Measurements from ENCODE around the gene NXT1. TPM values are rescaled to one million over a fixed set of nuclear protein-coding genes. Genes with fewer than 3 reads are reported as not detected.

Gene NXT1
- total RNA-seq, 2 experiments from 2014 or later, result 34.4 to 35.5 TPM

GRCh38 chr20:23370873-23371272 lies 20.3 kb downstream of the NXT1 start:
- H3K36me3 Mint-ChIP-seq (ENCODE audit: low read depth), result peaks cover 46% of the 10 kb centered on the region
- ChIA-PET CTCF (interaction anchor here (0.8 to 1.2 kb wide), 2 partner anchors 9 to 21 kb away, joined by 3 to 8 read pairs; no protein-coding TSS in a partner anchor), POLR2A (no interaction called here)
- no peak overlapping the region for H3K27ac Mint-ChIP-seq
- intact Hi-C loops (cut with DNase I, micrococcal nuclease), result no loop called here
- DNase-seq, result no peak
- no peaks in the 10 kb centered on the region for H3K27me3 Mint-ChIP-seq
- peaks cover 29% of the 10 kb centered on the region for H3K4me1 Mint-ChIP-seq
- ATAC-seq, result no peak
- H3K4me3 Mint-ChIP-seq, result no peak overlapping the region
- H3K9me3 Mint-ChIP-seq (ENCODE audit: low read depth), result no peaks in the 10 kb centered on the region

- H3K4me1 Mint-ChIP-seq, result peaks cover 23% of the 10 kb centered on the region
- POLR2A ChIA-PET, result no interaction called here
- H3K27me3 Mint-ChIP-seq, result no peaks in the 10 kb centered on the region
- intact Hi-C loops (cut with DNase I, micrococcal nuclease), result no loop called here
- ATAC-seq (no peak), DNase-seq (no peak)
- CTCF ChIA-PET, result no interaction called here
- H3K9me3 Mint-ChIP-seq (ENCODE audit: low read depth), result no peaks in the 10 kb centered on the region
- H3K36me3 Mint-ChIP-seq (ENCODE audit: low read depth), result peaks cover 48% of the 10 kb centered on the region
- H3K27ac Mint-ChIP-seq, result no peak overlapping the region
- H3K4me3 Mint-ChIP-seq, result no peak overlapping the region
These were observed 20.9 kb downstream of the NXT1 start for GRCh38 chr20:23371496-23371895.

GRCh38 chr20:23374441-23374840 lies 23.9 kb downstream of the NXT1 start:
- DNase-seq (no peak), ATAC-seq (no peak)
- Mint-ChIP-seq H3K4me1 (peaks cover 5% of the 10 kb centered on the region), H3K9me3 (ENCODE audit: low read depth) (no peaks in the 10 kb centered on the region), H3K27me3 (no peaks in the 10 kb centered on the region), H3K27ac (no peak overlapping the region), H3K36me3 (ENCODE audit: low read depth) (peaks cover 51% of the 10 kb centered on the region), H3K4me3 (no peak overlapping the region)
- ChIA-PET POLR2A (no interaction called here), CTCF (interaction anchor here (0.9 to 1.5 kb wide), 2 partner anchors 8 to 24 kb away, joined by 3 to 5 read pairs; partner anchors contain the start of gene NXT1)
- intact Hi-C loops (cut with DNase I, micrococcal nuclease), result no loop called here

GRCh38 chr20:23375827-23376226 lies 25.2 kb downstream of the NXT1 start:
- DNase-seq (no peak), ATAC-seq (peak; percentile 55)
- Mint-ChIP-seq H3K4me1 (peaks cover 5% of the 10 kb centered on the region), H3K27me3 (no peaks in the 10 kb centered on the region), H3K27ac (peak overlapping the region; percentile 10), H3K4me3 (no peak overlapping the region), H3K36me3 (ENCODE audit: low read depth) (peaks cover 43% of the 10 kb centered on the region), H3K9me3 (ENCODE audit: low read depth) (no peaks in the 10 kb centered on the region)
- ChIA-PET CTCF (interaction anchor here (1.5 kb wide), 1 partner anchor 26 kb away, joined by 5 read pairs; the partner anchor contains the start of gene NXT1), POLR2A (no interaction called here)
- intact Hi-C loops (cut with DNase I, micrococcal nuclease), result no loop called here

- H3K27ac Mint-ChIP-seq, result no peak overlapping the region
- intact Hi-C loops (cut with DNase I, micrococcal nuclease), result no loop called here
These were observed 29.2 kb downstream of the NXT1 start for GRCh38 chr20:23379772-23380171.

GRCh38 chr20:23381876-23382275 lies 31.3 kb downstream of the NXT1 start:
- Mint-ChIP-seq H3K4me1 (peaks cover 2% of the 10 kb centered on the region), H3K4me3 (no peak overlapping the region)
- POLR2A ChIA-PET, result no interaction called here

More at GRCh38 chr20:23379772-23380171, 29.2 kb downstream of the NXT1 start:
- no peaks in the 10 kb centered on the region for H3K27me3 Mint-ChIP-seq
- H3K9me3 Mint-ChIP-seq (ENCODE audit: low read depth), result no peaks in the 10 kb centered on the region
- DNase-seq, result no peak
- peaks cover 7% of the 10 kb centered on the region for H3K4me1 Mint-ChIP-seq
- H3K36me3 Mint-ChIP-seq (ENCODE audit: low read depth), result peaks cover 45% of the 10 kb centered on the region
- POLR2A ChIA-PET, result no interaction called here
- H3K4me3 Mint-ChIP-seq, result no peak overlapping the region
- ATAC-seq, result no peak
- CTCF ChIA-PET, result interaction anchor here (1.3 to 1.7 kb wide), 2 partner anchors 9 to 12 kb away, joined by 6 to 8 read pairs; no protein-coding TSS in a partner anchor

GRCh38 chr20:23386304-23387117 lies 35.9 kb downstream of the NXT1 start:
- Mint-ChIP-seq H3K4me3 (no peak overlapping the region), H3K4me1 (peaks cover 2% of the 10 kb centered on the region), H3K36me3 (ENCODE audit: low read depth) (peaks cover 41% of the 10 kb centered on the region), H3K27ac (no peak overlapping the region), H3K27me3 (no peaks in the 10 kb centered on the region), H3K9me3 (ENCODE audit: low read depth) (no peaks in the 10 kb centered on the region)
- ChIA-PET POLR2A (interaction anchor here (0.5 kb wide), 1 partner anchor 18 kb away, joined by 3 read pairs; no protein-coding TSS in a partner anchor), CTCF (no interaction called here)
- ATAC-seq (no peak), DNase-seq (no peak)
- intact Hi-C loops (cut with DNase I, micrococcal nuclease), result no loop called here

More at GRCh38 chr20:23381876-23382275, 31.3 kb downstream of the NXT1 start:
- Mint-ChIP-seq H3K36me3 (ENCODE audit: low read depth) (peaks cover 41% of the 10 kb centered on the region), H3K27ac (no peak overlapping the region), H3K9me3 (ENCODE audit: low read depth) (no peaks in the 10 kb centered on the region), H3K27me3 (no peaks in the 10 kb centered on the region)
- intact Hi-C loops (cut with DNase I, micrococcal nuclease), result no loop called here
- CTCF ChIA-PET, result no interaction called here
- ATAC-seq, result no peak
- no peak for DNase-seq

GRCh38 chr20:23387118-23387443 lies 36.5 kb downstream of the NXT1 start:
- Mint-ChIP-seq H3K4me1 (peaks cover 2% of the 10 kb centered on the region), H3K27me3 (no peaks in the 10 kb centered on the region), H3K9me3 (ENCODE audit: low read depth) (no peaks in the 10 kb centered on the region), H3K4me3 (no peak overlapping the region), H3K27ac (no peak overlapping the region), H3K36me3 (ENCODE audit: low read depth) (peaks cover 40% of the 10 kb centered on the region)
- ATAC-seq (no peak), DNase-seq (no peak)
- ChIA-PET POLR2A (no interaction called here), CTCF (no interaction called here)
- intact Hi-C loops (cut with DNase I, micrococcal nuclease), result no loop called here

- intact Hi-C loops (cut with DNase I, micrococcal nuclease), result no loop called here
- Mint-ChIP-seq H3K4me1 (no peaks in the 10 kb centered on the region), H3K27me3 (no peaks in the 10 kb centered on the region), H3K36me3 (ENCODE audit: low read depth) (peaks cover 39% of the 10 kb centered on the region), H3K9me3 (ENCODE audit: low read depth) (no peaks in the 10 kb centered on the region), H3K4me3 (no peak overlapping the region), H3K27ac (no peak overlapping the region)
- CTCF ChIA-PET, result interaction anchor here (0.6 to 1.6 kb wide), 3 partner anchors 12 to 1559 kb away, joined by 3 read pairs; partner anchors contain the start of gene CST7
- POLR2A ChIA-PET, result no interaction called here
- no peak for DNase-seq
- ATAC-seq, result no peak
These were observed 39.6 kb downstream of the NXT1 start for GRCh38 chr20:23390091-23390774.

- DNase-seq (no peak), ATAC-seq (no peak)
- Mint-ChIP-seq H3K27ac (no peak overlapping the region), H3K4me1 (no peaks in the 10 kb centered on the region), H3K27me3 (no peaks in the 10 kb centered on the region), H3K36me3 (ENCODE audit: low read depth) (peaks cover 31% of the 10 kb centered on the region), H3K4me3 (no peak overlapping the region), H3K9me3 (ENCODE audit: low read depth) (no peaks in the 10 kb centered on the region)
- intact Hi-C loops (cut with DNase I, micrococcal nuclease), result no loop called here
- POLR2A ChIA-PET, result no interaction called here
- CTCF ChIA-PET, result interaction anchor here (0.9 to 1.6 kb wide), 3 partner anchors 10 to 21 kb away, joined by 3 read pairs; no protein-coding TSS in a partner anchor
These were observed 41.2 kb downstream of the NXT1 start for GRCh38 chr20:23391707-23392310.

- CTCF ChIA-PET, result no interaction called here
- POLR2A ChIA-PET, result no interaction called here
- Mint-ChIP-seq H3K36me3 (ENCODE audit: low read depth) (peaks cover 24% of the 10 kb centered on the region), H3K27me3 (no peaks in the 10 kb centered on the region), H3K4me1 (peaks cover 14% of the 10 kb centered on the region), H3K4me3 (no peak overlapping the region), H3K27ac (peak overlapping the region; percentile 6), H3K9me3 (ENCODE audit: low read depth) (no peaks in the 10 kb centered on the region)
- ATAC-seq, result no peak
- no peak for DNase-seq
- intact Hi-C loops (cut with DNase I, micrococcal nuclease), result no loop called here
These were observed 43.6 kb downstream of the NXT1 start for GRCh38 chr20:23393996-23394775.
